Caco-2 (cell line): Measurements from ENCODE around the gene LUC7L3. TPM values are rescaled to one million over a fixed set of nuclear protein-coding genes. Genes with fewer than 3 reads are reported as not detected.

ENCODE experiments used
- BruUV-seq: library from RNA; stranded (reverse); fragments of 400-500 nt; replicated peaks from 2 replicates; lab custom pipeline; 2021; lab: Mats Ljungman, UMichigan
- CTCF ChIA-PET: fragments of 300-600 bp; sonication (Branson Sonifier 250); formaldehyde crosslinking; loops from one replicate; lab custom pipeline; 2022; ENCODE audit warnings: antibody characterized with exemption; lab: Charles Lee
- POLR2A ChIA-PET: fragments of 300-600 bp; sonication (Branson Sonifier 250); formaldehyde crosslinking; loops from one replicate; lab custom pipeline; 2022; ENCODE audit warnings: antibody characterized with exemption; lab: Charles Lee
- DNase-seq, 2 experiments: peaks; one replicate each; pipeline versions ENCODE4 v3.0.0 to v3.0.0-alpha.2; 2020 to 2022
- H3K27me3 ChIP-seq: replicated peaks from 2 replicates; pipeline ENCODE4 v1.6.0; 2011; ENCODE audit warnings: low read length; ENCODE audit not compliant: control insufficient read depth, insufficient read depth
- H3K36me3 ChIP-seq: 2 replicates; pipeline ENCODE4 v1.5.1; 2011; ENCODE audit warnings: low read length; ENCODE audit not compliant: control insufficient read depth, insufficient read depth
- H3K4me1 ChIP-seq: fragments of 250-450 bp; sonication (Bioruptor Pico); 2 replicates; pipeline ENCODE4 v1.5.1; 2020; ENCODE audit warnings: mild to moderate bottlenecking
- H3K4me3 ChIP-seq: 2 replicates; pipeline ENCODE4 v1.5.1; 2011; ENCODE audit warnings: low read depth, mild to moderate bottlenecking, control low read depth, low read length
- H3K9me3 ChIP-seq: fragments of 250-450 bp; sonication (Bioruptor Pico); 2 replicates; pipeline ENCODE4 v1.5.1; 2020; ENCODE audit warnings: mild to moderate bottlenecking, moderate library complexity
- H3K27ac Mint-ChIP-seq: one replicate; pipeline ENCODE4 v1.8.0; 2022; ENCODE audit warnings: mixed read lengths; ENCODE audit not compliant: unreplicated experiment
- H3K27me3 Mint-ChIP-seq: one replicate; pipeline ENCODE4 v1.8.0; 2022; ENCODE audit warnings: mixed read lengths; ENCODE audit not compliant: insufficient read depth, unreplicated experiment
- H3K36me3 Mint-ChIP-seq: one replicate; pipeline ENCODE4 v1.8.0; 2022; ENCODE audit warnings: mild to moderate bottlenecking, mixed read lengths; ENCODE audit not compliant: insufficient read depth, unreplicated experiment
- H3K4me1 Mint-ChIP-seq: one replicate; pipeline ENCODE4 v1.8.0; 2022; ENCODE audit warnings: low read depth, mixed read lengths; ENCODE audit not compliant: unreplicated experiment
- H3K4me3 Mint-ChIP-seq: one replicate; pipeline ENCODE4 v1.8.0; 2022; ENCODE audit warnings: mild to moderate bottlenecking, moderate library complexity, mixed read lengths; ENCODE audit not compliant: unreplicated experiment
- H3K9me3 Mint-ChIP-seq: one replicate; pipeline ENCODE4 v1.8.0; 2022; ENCODE audit warnings: mixed read lengths; ENCODE audit not compliant: unreplicated experiment
- intact Hi-C: fragments of 100-400 bp; cut with micrococcal nuclease; formaldehyde crosslinking; loops from one replicate; pipeline ENCODE4 v1.10.0; 2022; ENCODE audit not compliant: unreplicated experiment
- total RNA-seq: library from RNA; stranded (reverse); gene quantifications from 2 replicates; pipeline ENCODE4 v1.2.3, GENCODE V29; 2022
- TF ChIP-seq, protein P1 (sequence below), 2 experiments: fragments of 200-600 bp in 1 of 2; IDR thresholded peaks; 1 replicate in 1 of 2; 2 replicates in 1 of 2; pipeline versions ENCODE4 v1.5.1 to v1.8.0; 2011 to 2022; ENCODE audit warnings: antibody characterized with exemption in 1 of 2, control low read depth in 1 of 2, inconsistent platforms in 1 of 2, low read depth in 1 of 2, low read length in 1 of 2, mild to moderate bottlenecking in 1 of 2, moderate library complexity in 1 of 2; ENCODE audit not compliant: insufficient read depth in 1 of 2, severe bottlenecking in 1 of 2, unreplicated experiment in 1 of 2

LUC7L3 gene
- total RNA-seq, 1 experiment from 2014 or later: 287 TPM

DNA sequence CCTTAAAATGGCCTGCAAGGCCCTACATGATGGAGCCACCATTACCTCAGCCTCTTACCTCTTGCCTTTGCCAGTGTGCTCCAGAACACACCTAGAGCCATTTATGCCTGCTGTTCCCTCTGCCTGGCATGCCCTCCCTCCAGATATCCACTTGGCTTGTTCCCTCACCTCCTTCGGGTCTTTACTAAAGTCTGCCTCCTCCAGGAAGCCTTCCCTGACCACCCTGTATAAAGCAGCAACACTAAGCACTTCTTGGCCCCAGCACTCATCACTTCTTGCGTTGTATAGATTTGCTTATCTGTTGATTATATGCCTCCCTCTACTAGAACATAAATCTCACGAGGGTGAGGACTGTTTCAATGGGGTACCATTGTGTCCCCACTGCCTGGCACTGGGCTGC is 37.0 kb upstream of the LUC7L3 start:
- no peak for DNase-seq
- H3K9me3 Mint-ChIP-seq: no peaks in the 10 kb centered on the region
- H3K27ac Mint-ChIP-seq: peak overlapping the region; percentile 66
- H3K36me3 Mint-ChIP-seq: peaks cover 25% of the 10 kb centered on the region
- TF ChIP-seq, protein P1, sequence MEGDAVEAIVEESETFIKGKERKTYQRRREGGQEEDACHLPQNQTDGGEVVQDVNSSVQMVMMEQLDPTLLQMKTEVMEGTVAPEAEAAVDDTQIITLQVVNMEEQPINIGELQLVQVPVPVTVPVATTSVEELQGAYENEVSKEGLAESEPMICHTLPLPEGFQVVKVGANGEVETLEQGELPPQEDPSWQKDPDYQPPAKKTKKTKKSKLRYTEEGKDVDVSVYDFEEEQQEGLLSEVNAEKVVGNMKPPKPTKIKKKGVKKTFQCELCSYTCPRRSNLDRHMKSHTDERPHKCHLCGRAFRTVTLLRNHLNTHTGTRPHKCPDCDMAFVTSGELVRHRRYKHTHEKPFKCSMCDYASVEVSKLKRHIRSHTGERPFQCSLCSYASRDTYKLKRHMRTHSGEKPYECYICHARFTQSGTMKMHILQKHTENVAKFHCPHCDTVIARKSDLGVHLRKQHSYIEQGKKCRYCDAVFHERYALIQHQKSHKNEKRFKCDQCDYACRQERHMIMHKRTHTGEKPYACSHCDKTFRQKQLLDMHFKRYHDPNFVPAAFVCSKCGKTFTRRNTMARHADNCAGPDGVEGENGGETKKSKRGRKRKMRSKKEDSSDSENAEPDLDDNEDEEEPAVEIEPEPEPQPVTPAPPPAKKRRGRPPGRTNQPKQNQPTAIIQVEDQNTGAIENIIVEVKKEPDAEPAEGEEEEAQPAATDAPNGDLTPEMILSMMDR (IDR thresholded peaks at IDR 0.05; ENCODE audit: insufficient read depth in 1 of 2, low read depth in 1 of 2, low read length in 1 of 2, severe bottlenecking in 1 of 2, unreplicated experiment in 1 of 2): no peak
- no peaks in the 10 kb centered on the region; the same call in 1 of the 2 replicates for H3K36me3 ChIP-seq
- no TSS peak for BruUV-seq
- no peak overlapping the region for H3K4me3 ChIP-seq
- H3K9me3 ChIP-seq: no peaks in the 10 kb centered on the region
- CTCF ChIA-PET: interaction anchor here (0.7 to 3.6 kb wide), 4 partner anchors 12 to 52 kb away, joined by 3 to 60 read pairs (median 10); no protein-coding TSS in a partner anchor
- H3K27me3 Mint-ChIP-seq: no peaks in the 10 kb centered on the region
- intact Hi-C loops: no loop called here
- peaks cover 67% of the 10 kb centered on the region for H3K4me1 Mint-ChIP-seq
- POLR2A ChIA-PET: interaction anchor here (0.7 kb wide), 1 partner anchor 32 kb away, joined by 6 read pairs; no protein-coding TSS in a partner anchor
- H3K4me3 Mint-ChIP-seq: no peak overlapping the region
- peaks cover 80% of the 10 kb centered on the region for H3K4me1 ChIP-seq
- no peaks in the 10 kb centered on the region for H3K27me3 ChIP-seq

DNA sequence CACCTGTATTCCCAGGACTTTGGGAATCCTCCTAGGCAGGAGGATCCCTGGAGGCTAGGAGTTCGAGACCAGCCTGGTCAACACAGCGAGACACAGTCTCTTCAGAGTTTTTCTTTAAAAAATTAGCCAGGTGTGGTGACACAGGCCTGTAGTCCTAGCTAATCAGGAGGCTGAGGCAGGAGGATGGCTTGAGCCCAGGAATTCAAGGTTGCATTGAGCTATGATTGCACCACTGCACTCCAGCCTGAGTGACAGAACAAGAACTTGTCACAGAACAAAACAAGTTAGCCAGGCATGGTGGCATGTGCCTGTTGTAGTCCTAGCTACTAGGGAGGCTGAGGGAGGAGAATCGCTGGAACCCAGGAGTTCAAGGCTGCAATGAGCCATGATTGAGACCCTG is 36.5 kb upstream of the LUC7L3 start:
- Mint-ChIP-seq H3K27ac (peak overlapping the region; percentile 66), H3K9me3 (no peaks in the 10 kb centered on the region), H3K27me3 (no peaks in the 10 kb centered on the region), H3K4me3 (peak overlapping the region; percentile 13), H3K36me3 (peaks cover 29% of the 10 kb centered on the region), H3K4me1 (peaks cover 72% of the 10 kb centered on the region)
- peaks cover 85% of the 10 kb centered on the region for H3K4me1 ChIP-seq
- no peaks in the 10 kb centered on the region for H3K9me3 ChIP-seq
- no peak overlapping the region for H3K4me3 ChIP-seq
- TF ChIP-seq, protein P1 (IDR thresholded peaks at IDR 0.05; ENCODE audit: insufficient read depth in 1 of 2, low read depth in 1 of 2, low read length in 1 of 2, severe bottlenecking in 1 of 2, unreplicated experiment in 1 of 2): no peak
- BruUV-seq: no TSS peak
- ChIA-PET CTCF (interaction anchor here (0.7 to 3.6 kb wide), 4 partner anchors 11 to 123 kb away, joined by 3 to 60 read pairs (median 12); partner anchors contain the start of gene CACNA1G), POLR2A (interaction anchor here (0.7 kb wide), 1 partner anchor 33 kb away, joined by 6 read pairs; no protein-coding TSS in a partner anchor)
- peak in 1 of 2 experiments; percentile 49 for DNase-seq
- no peaks in the 10 kb centered on the region for H3K27me3 ChIP-seq
- intact Hi-C loops: no loop called here
- no peaks in the 10 kb centered on the region; the same call in 1 of the 2 replicates for H3K36me3 ChIP-seq

DNA sequence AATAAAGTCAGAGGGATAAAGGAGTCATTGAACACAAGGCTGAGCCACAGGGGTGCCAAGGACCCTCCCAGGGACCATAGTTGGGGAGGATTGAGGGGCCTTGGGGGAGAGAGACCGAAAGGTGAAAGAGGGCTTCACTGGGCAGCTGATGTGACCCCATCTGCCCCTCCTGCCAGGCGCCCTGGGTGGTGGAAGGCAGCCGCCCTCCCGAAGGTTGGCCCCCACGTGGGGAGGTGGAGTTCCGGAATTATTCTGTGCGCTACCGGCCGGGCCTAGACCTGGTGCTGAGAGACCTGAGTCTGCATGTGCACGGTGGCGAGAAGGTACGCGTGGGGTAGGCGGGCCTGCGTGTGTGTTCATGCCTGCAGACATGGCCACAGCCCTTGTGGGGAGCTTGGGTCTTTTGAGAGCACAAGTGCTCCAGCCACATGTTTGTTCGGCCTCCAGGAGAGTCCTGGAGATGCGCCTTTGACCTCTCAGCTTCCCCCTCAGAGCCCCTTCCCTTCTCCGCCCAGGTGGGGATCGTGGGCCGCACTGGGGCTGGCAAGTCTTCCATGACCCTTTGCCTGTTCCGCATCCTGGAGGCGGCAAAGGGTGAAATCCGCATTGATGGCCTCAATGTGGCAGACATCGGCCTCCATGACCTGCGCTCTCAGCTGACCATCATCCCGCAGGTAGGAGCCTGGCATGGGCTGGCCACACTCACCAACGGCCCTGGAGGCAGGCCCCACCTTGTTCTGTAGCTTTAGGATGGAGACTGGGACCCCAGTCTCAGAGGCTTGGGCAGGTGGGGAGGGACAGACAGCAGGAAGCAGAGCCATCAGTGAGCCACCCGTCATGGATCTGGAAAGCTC is 35.7 kb upstream of the LUC7L3 start:
- ChIA-PET POLR2A (interaction anchor here (0.5 to 1.9 kb wide), 11 partner anchors 9 to 142 kb away, joined by 3 to 21 read pairs (median 6); no protein-coding TSS in a partner anchor), CTCF (interaction anchor here (0.7 to 3.6 kb wide), 22 partner anchors 10 to 205 kb away, joined by 3 to 60 read pairs (median 6); partner anchors contain the start of genes CACNA1G and RSAD1)
- no peaks in the 10 kb centered on the region for H3K9me3 Mint-ChIP-seq
- H3K27me3 ChIP-seq: no peaks in the 10 kb centered on the region
- BruUV-seq: no TSS peak
- peaks cover 29% of the 10 kb centered on the region for H3K36me3 Mint-ChIP-seq
- H3K4me1 ChIP-seq: peaks cover 89% of the 10 kb centered on the region
- peak overlapping the region; percentile 95 for H3K27ac Mint-ChIP-seq
- no peak overlapping the region for H3K4me3 ChIP-seq
- H3K4me1 Mint-ChIP-seq: peaks cover 74% of the 10 kb centered on the region
- no peaks in the 10 kb centered on the region for H3K9me3 ChIP-seq
- DNase-seq: peak in 1 of 2 experiments; percentile 53
- no peaks in the 10 kb centered on the region for H3K27me3 Mint-ChIP-seq
- H3K36me3 ChIP-seq: no peaks in the 10 kb centered on the region; the same call in 1 of the 2 replicates
- peak overlapping the region; percentile 63 for H3K4me3 Mint-ChIP-seq
- TF ChIP-seq, protein P1 (IDR thresholded peaks at IDR 0.05; ENCODE audit: insufficient read depth in 1 of 2, low read depth in 1 of 2, low read length in 1 of 2, severe bottlenecking in 1 of 2, unreplicated experiment in 1 of 2): no peak
- intact Hi-C loops: loop anchor here (1.0 kb wide), 1 partner anchor 10 kb away; no protein-coding TSS in a partner anchor
